ENCODE data around the gene SPC25. TPM values are rescaled to one million over a fixed set of nuclear protein-coding genes. Genes with fewer than 3 reads are reported as not detected.

The SPC25 gene
- total and polyA plus RNA-seq, 9 of the 15 experiments (the other 6 are each of a cell fraction or from before 2014, with no cell fraction given), result 44.8 to 100 (median 75.0) TPM

DNA sequence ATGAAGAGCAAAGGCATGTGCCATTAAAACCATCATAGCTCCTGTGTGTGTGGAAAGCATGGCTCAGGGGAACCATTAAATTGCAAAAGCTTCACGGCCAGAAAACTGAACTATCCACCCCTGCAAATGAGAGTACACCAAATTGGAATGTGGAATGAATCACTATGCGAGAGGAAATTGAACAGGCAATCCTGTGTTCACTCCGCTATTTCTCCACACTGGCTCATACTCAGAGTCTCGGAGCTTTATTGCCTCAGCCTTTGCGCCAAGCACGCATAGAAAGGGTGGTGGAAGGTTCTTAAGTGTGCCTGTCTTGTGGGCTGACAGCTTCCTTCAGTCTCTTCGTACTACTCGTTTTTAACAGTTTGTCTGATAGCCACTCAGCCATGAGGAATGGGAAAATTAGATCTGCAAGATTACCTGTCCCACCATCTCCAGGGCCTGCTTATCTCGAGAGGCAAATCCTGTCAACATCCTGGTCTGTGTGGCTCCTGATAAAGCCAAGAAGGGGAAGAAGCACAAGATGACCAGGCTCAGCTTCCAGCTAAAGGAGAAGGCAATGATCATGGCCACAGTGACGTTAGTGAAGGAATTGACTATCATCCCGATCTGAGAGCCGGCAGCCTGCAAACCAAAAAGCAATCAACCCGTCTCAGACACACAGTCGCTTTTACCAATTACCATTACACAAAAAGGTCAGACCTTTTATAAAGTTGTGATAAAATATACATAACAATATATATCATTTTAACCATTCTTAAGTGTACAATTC lies 45.8 kb upstream of the SPC25 start (continued):
- TF ChIP-seq PCBP1 (IDR thresholded peaks at IDR 0.05; ENCODE audit: low read depth, low read length, poor library complexity, severe bottlenecking) (no peak), FIP1L1 (IDR thresholded peaks at IDR 0.05; ENCODE audit: low read depth, low read length, poor library complexity, severe bottlenecking) (no peak), GATAD2A (IDR thresholded peaks at IDR 0.05) (peak; percentile 99), SRSF3 (IDR thresholded peaks at IDR 0.05; ENCODE audit: insufficient read depth, low read length) (no peak), SNRNP70 (optimal IDR thresholded peaks at IDR 0.05; ENCODE audit: low read depth, low read length) (no peak), CREM (IDR thresholded peaks at IDR 0.05; ENCODE audit: low read depth) (peak; percentile 92), ZBED1 (IDR thresholded peaks at IDR 0.05) (peak; percentile 97), PHB2 (IDR thresholded peaks at IDR 0.05; ENCODE audit: low read depth) (peak; percentile 97), HDAC1 (IDR thresholded peaks at IDR 0.05) (peak in 1 of 2 experiments; percentile 98; a peak in 2 of 4 replicates), BHLHE40 (IDR thresholded peaks at IDR 0.05; ENCODE audit: low read length) (peak; percentile 80), CAMTA2 (CRISPR knock-in tag; conservative IDR thresholded peaks at IDR 0.05) (0 out of 2 replicates have a peak, but pooled peaks have one; percentile 38), TCFL5 (CRISPR knock-in tag; conservative IDR thresholded peaks at IDR 0.05) (peak; percentile 71; the same call in 1 of the 2 replicates), MXI1 (IDR thresholded peaks at IDR 0.05; ENCODE audit: low read depth, low read length) (peak; percentile 66; the same call in 1 of the 2 replicates)
- TF ChIP-seq, protein P1, sequence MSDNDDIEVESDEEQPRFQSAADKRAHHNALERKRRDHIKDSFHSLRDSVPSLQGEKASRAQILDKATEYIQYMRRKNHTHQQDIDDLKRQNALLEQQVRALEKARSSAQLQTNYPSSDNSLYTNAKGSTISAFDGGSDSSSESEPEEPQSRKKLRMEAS (CRISPR knock-in tag; IDR thresholded peaks at IDR 0.05), result peak; percentile 69
- TF ChIP-seq, protein P2, sequence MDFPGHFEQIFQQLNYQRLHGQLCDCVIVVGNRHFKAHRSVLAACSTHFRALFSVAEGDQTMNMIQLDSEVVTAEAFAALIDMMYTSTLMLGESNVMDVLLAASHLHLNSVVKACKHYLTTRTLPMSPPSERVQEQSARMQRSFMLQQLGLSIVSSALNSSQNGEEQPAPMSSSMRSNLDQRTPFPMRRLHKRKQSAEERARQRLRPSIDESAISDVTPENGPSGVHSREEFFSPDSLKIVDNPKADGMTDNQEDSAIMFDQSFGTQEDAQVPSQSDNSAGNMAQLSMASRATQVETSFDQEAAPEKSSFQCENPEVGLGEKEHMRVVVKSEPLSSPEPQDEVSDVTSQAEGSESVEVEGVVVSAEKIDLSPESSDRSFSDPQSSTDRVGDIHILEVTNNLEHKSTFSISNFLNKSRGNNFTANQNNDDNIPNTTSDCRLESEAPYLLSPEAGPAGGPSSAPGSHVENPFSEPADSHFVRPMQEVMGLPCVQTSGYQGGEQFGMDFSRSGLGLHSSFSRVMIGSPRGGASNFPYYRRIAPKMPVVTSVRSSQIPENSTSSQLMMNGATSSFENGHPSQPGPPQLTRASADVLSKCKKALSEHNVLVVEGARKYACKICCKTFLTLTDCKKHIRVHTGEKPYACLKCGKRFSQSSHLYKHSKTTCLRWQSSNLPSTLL (IDR thresholded peaks at IDR 0.05), result 0 out of 2 replicates have a peak, but pooled peaks have one; percentile 23
- TF ChIP-seq, protein P3, sequence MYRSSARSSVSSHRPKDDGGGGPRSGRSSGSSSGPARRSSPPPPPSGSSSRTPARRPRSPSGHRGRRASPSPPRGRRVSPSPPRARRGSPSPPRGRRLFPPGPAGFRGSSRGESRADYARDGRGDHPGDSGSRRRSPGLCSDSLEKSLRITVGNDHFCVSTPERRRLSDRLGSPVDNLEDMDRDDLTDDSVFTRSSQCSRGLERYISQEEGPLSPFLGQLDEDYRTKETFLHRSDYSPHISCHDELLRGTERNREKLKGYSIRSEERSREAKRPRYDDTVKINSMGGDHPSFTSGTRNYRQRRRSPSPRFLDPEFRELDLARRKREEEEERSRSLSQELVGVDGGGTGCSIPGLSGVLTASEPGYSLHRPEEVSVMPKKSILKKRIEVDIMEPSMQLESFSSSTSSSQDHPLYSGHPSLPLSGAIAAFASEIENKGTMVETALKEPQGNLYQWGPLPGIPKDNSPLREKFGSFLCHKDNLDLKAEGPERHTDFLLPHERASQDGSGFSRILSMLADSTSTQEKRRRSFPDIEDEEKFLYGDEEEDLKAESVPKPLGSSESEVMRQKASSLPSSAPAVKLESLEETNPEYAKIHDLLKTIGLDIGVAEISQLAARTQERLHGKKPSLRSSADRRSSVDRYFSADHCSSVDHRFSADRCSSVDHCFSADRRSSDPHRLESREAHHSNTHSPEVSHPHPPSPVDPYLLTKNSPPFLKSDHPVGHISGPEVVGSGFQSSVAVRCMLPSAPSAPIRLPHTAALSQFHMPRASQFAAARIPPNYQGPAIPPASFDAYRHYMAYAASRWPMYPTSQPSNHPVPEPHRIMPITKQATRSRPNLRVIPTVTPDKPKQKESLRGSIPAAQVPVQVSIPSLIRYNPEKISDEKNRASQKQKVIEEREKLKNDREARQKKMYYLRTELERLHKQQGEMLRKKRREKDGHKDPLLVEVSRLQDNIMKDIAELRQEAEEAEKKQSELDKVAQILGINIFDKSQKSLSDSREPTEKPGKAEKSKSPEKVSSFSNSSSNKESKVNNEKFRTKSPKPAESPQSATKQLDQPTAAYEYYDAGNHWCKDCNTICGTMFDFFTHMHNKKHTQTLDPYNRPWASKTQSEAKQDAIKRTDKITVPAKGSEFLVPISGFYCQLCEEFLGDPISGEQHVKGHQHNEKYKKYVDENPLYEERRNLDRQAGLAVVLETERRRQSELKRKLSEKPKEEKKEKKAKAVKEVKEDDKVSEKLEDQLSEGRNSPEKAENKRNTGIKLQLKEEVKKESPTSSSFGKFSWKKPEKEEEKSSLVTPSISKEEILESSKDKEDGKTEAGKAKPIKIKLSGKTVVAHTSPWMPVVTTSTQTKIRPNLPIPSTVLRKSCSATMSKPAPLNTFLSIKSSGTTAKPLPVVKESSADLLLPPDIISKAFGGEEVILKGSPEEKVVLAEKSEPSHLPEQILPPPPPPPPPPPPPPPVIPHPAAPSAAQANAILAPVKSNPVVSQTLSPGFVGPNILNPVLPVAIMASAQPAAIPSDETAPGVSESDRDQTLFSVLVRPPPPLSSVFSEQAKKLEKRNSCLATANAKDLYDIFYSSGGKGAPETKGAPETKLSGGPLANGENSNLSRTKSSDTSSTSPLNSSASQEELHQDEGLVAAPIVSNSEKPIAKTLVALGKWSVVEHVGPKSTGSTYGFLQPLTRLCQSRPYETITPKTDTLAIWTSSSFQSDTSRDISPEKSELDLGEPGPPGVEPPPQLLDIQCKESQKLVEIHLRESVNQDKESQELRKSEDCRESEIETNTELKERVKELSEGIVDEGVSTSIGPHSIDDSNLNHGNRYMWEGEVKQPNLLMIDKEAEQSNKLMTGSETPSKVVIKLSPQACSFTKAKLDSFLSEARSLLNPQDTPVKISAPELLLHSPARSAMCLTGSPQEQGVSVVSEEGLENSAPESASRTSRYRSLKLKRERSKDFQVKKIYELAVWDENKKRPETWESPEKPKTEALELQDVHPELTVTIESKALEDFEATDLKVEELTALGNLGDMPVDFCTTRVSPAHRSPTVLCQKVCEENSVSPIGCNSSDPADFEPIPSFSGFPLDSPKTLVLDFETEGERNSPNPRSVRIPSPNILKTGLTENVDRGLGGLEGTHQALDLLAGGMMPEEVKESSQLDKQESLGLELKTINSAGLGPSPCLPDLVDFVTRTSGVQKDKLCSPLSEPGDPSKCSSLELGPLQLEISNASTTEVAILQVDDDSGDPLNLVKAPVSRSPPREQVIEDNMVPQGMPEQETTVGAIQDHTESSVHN (IDR thresholded peaks at IDR 0.05; ENCODE audit: borderline replicate concordance in 1 of 2, low read depth in 1 of 2), result peak; percentile 83 to 94; a peak in 3 of 4 replicates

Measured in K562 (cell line).